Stomach smooth muscle (tissue), 2 donors: ENCODE results near the gene SPRED2.

ENCODE experiments used
- H3K27ac ChIP-seq: one replicate; pipeline ENCODE4 v1.7.0; 2013; ENCODE audit warnings: mild to moderate bottlenecking, low read length, inconsistent platforms
- H3K27me3 ChIP-seq, 2 donors: one replicate each; pipeline ENCODE4 v1.7.0; 2013; ENCODE audit warnings: low read length in 2 of 2; ENCODE audit not compliant: insufficient read depth in 2 of 2, control insufficient read depth in 1 of 2
- H3K36me3 ChIP-seq, 2 donors: one replicate each; pipeline ENCODE4 v1.7.0; 2013; ENCODE audit warnings: low read length in 2 of 2; ENCODE audit not compliant: control insufficient read depth in 2 of 2, insufficient read depth in 2 of 2
- H3K4me1 ChIP-seq: one replicate; pipeline ENCODE4 v1.7.0; 2013; ENCODE audit warnings: low read length; ENCODE audit not compliant: control insufficient read depth, insufficient read depth
- H3K4me3 ChIP-seq, 2 donors: one replicate each; pipeline ENCODE4 v1.7.0; 2013; ENCODE audit warnings: low read length in 2 of 2
- H3K9ac ChIP-seq, 2 donors: one replicate each; pipeline ENCODE4 v1.7.0; 2013; ENCODE audit warnings: low read length in 2 of 2, mild to moderate bottlenecking in 1 of 2
- H3K9me3 ChIP-seq, 2 donors: one replicate each; pipeline ENCODE4 v1.7.0; 2013; ENCODE audit warnings: low read length in 2 of 2; ENCODE audit not compliant: control insufficient read depth in 2 of 2
- donor health status: healthy.
- donor health status: Pancreatic carcinoma.

Gene SPRED2

DNA sequence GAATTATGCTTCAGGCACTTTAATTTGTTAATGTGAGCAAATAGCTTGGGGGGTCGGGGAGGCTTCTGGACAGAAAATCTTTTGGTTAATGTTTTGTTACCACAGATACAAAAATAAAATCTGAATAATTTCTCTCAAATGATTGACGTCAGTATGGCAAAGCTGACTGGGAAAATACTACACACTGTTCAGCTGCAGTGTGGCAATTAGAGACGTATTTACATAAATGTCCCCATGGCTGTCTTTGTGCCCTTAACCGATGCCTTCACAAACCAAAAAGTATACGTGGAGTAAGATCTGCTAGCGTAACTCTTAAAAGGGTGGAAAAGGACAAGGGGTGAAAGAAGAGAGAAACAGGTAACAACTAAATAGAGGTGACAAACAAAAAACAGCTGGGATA, 121.3 kb downstream of the SPRED2 start:
- no peak overlapping the region for H3K9ac ChIP-seq
- peaks cover 23 to 35% of the 10 kb centered on the region in 2 donors for H3K36me3 ChIP-seq
- no peak overlapping the region for H3K27ac ChIP-seq
- H3K9me3 ChIP-seq = no peaks in the 10 kb centered on the region
- no peak overlapping the region for H3K4me3 ChIP-seq
- peaks cover 5% of the 10 kb centered on the region for H3K4me1 ChIP-seq
- no peaks in the 10 kb centered on the region for H3K27me3 ChIP-seq

DNA sequence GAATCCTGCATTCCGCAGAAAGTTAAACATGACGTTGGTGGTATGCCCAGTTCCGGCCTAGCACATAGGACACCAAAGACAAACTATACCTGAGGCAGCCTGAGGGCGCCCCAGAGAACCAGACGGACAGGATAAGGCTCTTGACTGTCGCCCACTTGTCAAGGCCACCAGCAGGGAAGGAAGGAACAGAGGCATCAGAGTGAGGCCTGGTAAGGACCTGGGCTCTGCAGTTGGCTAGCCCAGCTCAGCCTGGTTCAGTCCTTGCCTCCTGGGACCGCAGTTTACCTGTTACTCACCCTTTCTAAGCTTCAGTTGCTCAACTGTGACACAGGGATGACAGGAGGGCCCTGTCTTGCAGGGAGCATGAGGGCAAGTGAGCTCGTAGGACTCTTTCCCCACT, 122.7 kb downstream of the SPRED2 start:
- no peak overlapping the region for H3K4me3 ChIP-seq
- H3K27ac ChIP-seq = peak overlapping the region; percentile 53
- H3K9ac ChIP-seq = no peak overlapping the region

DNA sequence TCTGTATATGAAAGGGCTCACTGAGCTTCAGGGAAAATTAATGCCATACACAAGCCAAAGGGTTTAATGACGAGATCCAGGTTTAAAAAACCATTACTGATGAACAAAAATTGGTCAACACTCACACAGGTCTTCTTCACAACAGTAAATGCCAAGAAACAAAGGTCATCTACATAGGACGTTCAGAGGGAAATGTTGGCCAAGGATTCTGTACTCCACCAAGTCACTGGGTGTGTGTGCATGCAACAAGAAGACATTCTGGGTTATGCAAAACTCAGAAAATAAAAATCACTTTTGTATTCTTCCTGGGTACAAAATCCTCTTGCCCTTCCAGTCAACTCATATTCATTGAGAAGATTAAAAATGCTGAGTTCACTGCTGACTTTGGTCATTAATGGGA, 126.5 kb downstream of the SPRED2 start:
- no peaks in the 10 kb centered on the region for H3K27me3 ChIP-seq
- peaks cover 0 to 5% of the 10 kb centered on the region in 2 donors for H3K36me3 ChIP-seq
- peaks cover 15% of the 10 kb centered on the region for H3K4me1 ChIP-seq
- H3K27ac ChIP-seq = no peak overlapping the region
- no peaks in the 10 kb centered on the region for H3K9me3 ChIP-seq
- H3K9ac ChIP-seq = no peak overlapping the region
- H3K4me3 ChIP-seq = no peak overlapping the region

More for the DNA sequence above, 122.7 kb downstream of the SPRED2 start:
- H3K9me3 ChIP-seq = no peaks in the 10 kb centered on the region
- peaks cover 16 to 29% of the 10 kb centered on the region in 2 donors for H3K36me3 ChIP-seq
- H3K27me3 ChIP-seq = no peaks in the 10 kb centered on the region
- peaks cover 5% of the 10 kb centered on the region for H3K4me1 ChIP-seq

DNA sequence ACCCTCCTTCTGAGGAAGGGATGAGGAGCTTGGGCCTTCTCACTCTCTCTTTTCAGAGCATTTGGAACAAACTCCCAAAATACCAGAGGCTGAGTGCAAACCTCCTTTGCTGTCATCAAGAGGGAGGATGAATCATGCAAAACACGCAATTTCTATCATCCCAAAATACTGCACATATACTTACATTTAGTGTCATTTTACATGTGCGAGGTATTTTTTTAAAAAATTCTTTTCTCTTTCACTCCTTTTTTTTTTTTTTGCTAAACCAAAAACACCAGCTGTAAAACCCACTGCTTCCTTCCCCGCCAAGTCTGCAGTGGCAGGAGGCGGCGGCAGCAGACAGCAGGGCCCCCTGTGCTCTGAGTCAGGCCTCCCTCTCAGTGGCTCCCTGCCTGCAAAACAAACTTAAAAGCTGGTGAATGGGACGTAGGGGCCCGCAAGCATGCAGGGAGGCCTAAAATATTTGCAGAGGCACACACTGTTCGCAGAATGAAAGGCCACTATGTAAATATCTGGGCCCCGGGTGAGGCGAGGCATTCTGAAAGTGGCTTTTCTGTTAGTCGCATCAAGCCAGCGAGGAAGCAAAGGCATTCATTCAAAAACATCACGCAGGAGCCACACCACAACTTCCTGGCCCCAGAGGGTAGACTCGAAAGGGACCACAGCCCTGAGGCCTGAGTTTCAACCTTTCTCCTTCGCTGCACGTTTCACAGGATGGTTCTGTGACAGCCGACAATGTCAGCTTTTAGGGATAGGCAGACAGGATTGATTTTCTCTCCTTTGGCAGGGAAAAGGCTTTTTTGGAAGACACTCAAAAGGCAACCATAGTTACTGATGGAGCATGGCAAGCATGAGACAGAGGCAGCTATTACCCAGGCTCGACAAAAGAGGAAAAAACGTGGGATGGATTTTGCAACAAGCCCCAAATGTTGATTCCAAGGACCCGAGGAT, 131.4 kb downstream of the SPRED2 start:
- Histone ChIP-seq H3K27me3 (no peaks in the 10 kb centered on the region), H3K9ac (peak overlapping the region; percentile 1 to 64), H3K36me3 (no peaks in the 10 kb centered on the region), H3K27ac (peak overlapping the region; percentile 58), H3K4me3 (peak overlapping the region; percentile 9 to 55), H3K4me1 (peaks cover 22% of the 10 kb centered on the region), H3K9me3 (no peaks in the 10 kb centered on the region)

DNA sequence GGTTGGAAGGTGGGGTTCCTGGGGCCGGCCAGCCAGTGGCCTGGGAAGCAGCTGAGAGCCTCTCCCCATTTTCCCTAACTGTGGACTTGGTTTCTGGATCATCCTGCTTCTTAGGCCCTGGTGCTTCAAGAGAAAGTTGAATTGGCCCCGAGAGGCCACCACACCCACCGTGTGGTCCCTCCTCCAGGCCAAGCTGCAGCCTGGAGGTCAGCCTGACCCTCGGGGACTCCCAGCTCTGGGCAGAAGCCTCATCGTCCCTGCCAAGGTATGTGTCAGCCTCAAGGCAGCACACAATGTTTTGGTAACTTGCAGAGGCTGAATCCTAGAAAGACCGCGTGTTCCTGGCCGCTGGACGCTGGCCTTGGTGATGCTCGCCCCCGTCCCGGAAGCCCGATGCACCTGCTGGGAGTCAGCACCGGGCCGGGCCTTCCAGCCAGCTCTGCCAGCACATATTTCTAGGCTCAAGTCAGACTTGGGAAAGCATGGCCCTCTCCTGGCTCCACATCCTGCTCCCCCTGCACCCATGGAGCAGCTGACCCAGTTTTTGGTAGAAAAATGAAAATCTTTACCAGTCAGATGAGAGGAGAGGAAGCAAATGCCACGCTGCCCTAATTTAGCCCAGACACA, 132.2 kb downstream of the SPRED2 start:
- Histone ChIP-seq H3K4me3 (peak overlapping the region in 1 of 2 donors; percentile 44), H3K9ac (peak overlapping the region in 1 of 2 donors; percentile 51), H3K27me3 (no peaks in the 10 kb centered on the region), H3K9me3 (no peaks in the 10 kb centered on the region), H3K27ac (peak overlapping the region; percentile 58), H3K4me1 (peaks cover 22% of the 10 kb centered on the region), H3K36me3 (no peaks in the 10 kb centered on the region)

DNA sequence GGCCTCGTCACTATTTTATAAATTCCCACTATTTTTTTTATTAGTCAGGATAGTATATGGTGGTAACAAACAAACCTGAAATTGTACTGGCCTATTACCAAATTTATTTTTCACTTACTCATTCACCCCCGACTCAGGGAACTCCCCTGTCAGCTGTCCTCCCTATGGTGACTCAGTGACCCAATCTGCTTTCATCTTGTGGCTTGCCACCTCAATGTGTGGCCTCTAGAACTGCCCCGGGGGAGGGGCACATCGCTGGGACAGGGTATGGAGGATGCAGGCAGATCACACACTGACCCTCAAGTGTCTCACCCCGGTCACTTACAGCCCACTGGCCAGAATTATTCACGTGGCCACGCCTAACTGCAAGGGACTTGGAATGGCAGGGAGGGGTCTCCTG, 133.2 kb downstream of the SPRED2 start:
- H3K27me3 ChIP-seq = no peaks in the 10 kb centered on the region
- H3K9ac ChIP-seq = no peak overlapping the region
- H3K36me3 ChIP-seq = no peaks in the 10 kb centered on the region
- H3K27ac ChIP-seq = no peak overlapping the region
- H3K4me1 ChIP-seq = peaks cover 22% of the 10 kb centered on the region
- no peak overlapping the region for H3K4me3 ChIP-seq
- no peaks in the 10 kb centered on the region for H3K9me3 ChIP-seq

DNA sequence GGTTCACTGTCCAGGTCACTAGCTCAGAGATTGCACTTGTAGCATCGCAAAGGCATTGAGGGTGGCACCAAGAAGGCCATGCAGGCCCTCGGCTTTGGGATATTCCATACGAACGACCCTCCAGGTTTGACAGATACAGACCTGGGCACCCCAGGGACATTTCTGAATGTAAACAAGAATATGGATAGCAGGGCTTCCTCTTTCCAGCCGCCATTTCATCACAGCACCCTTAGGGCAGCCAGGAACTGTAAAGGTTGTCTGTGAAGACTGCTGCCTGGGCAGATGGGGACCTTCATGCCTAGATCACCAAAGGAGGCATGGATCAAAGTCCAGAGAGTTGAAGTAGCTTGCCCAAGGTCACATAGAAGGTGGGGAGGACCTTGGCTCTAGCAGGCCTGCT, 134.3 kb downstream of the SPRED2 start:
- Histone ChIP-seq H3K9me3 (no peaks in the 10 kb centered on the region), H3K4me1 (peaks cover 22% of the 10 kb centered on the region), H3K27ac (no peak overlapping the region), H3K36me3 (no peaks in the 10 kb centered on the region), H3K27me3 (no peaks in the 10 kb centered on the region), H3K4me3 (no peak overlapping the region), H3K9ac (no peak overlapping the region)

DNA sequence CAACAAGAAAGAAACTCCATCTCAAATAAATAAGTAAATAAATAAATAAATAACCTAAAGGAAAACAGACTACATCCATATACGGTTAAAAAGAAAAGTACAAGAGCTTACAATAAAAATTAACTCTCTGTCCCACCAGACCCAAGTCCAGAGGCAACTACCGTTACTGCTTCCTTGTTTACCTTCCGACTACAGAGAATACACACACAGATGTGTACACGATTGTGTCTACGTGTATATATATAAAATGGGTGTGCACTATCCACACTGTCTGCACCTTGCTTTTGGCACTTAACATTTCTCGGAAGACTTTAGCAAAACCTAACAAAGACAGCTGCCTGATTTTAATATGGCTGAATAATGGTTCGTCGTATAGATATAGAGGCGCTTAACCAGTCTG, 134.9 kb downstream of the SPRED2 start:
- Histone ChIP-seq H3K9me3 (no peaks in the 10 kb centered on the region), H3K4me3 (no peak overlapping the region), H3K27me3 (no peaks in the 10 kb centered on the region), H3K4me1 (peaks cover 22% of the 10 kb centered on the region), H3K9ac (no peak overlapping the region), H3K36me3 (no peaks in the 10 kb centered on the region), H3K27ac (no peak overlapping the region)

DNA sequence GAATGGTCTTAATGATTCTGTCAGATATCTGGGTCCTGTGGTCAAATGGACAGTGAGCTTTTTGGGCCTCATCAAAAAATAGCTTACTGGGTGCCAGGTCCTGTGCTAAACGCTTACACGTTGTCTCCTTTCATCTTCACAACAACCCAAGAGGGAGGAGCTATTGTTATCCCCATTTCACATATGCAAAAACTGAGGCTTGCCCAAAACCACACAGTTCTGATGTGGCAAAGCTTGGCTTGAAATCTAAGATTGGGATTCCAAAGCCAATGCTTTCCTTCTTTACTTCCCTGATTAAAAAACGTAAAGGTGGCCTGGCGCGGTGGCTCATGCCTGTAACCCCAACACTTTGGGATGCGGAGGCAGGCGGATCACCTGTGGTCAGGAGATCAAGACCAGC, 135.4 kb downstream of the SPRED2 start:
- Histone ChIP-seq H3K36me3 (no peaks in the 10 kb centered on the region), H3K4me1 (peaks cover 22% of the 10 kb centered on the region), H3K9ac (no peak overlapping the region), H3K27ac (no peak overlapping the region), H3K27me3 (no peaks in the 10 kb centered on the region), H3K9me3 (no peaks in the 10 kb centered on the region), H3K4me3 (no peak overlapping the region)

DNA sequence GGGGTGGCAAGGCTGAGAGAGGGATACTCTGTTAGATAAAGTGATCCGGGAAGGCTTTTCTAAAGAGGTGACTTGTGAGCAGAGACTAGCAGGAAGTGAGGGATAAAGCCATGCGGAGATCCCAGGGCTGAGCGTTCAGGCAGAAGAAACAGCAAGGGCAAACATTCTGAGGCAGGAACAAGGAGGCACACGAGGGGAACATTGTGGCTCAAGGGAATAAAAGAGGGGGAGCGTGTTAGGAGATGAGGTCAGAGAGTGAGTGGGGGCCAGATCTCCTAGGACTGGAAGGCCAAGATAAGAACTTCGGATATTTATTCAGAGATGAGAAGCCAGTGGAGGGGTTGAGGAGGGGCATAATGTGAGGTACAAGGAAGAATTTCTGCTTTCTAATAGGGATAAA, 137.7 kb downstream of the SPRED2 start:
- Histone ChIP-seq H3K27ac (no peak overlapping the region), H3K4me1 (no peaks in the 10 kb centered on the region), H3K4me3 (no peak overlapping the region), H3K9me3 (no peaks in the 10 kb centered on the region), H3K36me3 (no peaks in the 10 kb centered on the region), H3K9ac (no peak overlapping the region), H3K27me3 (no peaks in the 10 kb centered on the region)

DNA sequence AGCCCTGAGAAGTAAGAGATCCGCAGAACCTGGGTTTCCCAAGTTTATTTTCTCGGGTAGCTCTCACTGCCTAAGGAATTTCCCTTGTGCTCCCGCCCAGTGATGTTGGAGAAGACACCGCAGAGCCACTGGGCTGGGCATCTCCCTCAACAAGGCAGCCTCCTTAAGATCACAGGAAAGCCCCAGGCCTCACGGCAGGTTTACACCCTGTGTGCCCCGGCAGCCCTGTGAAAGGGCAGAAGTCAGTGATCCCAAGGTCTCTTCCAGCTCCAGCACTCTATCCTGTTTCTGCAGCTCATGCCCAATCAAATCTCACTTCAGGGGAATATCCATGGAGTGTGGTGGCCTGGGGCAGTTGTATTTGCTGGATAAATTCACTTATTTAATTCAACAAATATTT, 138.3 kb downstream of the SPRED2 start:
- no peaks in the 10 kb centered on the region for H3K36me3 ChIP-seq
- no peak overlapping the region for H3K4me3 ChIP-seq
- no peak overlapping the region for H3K27ac ChIP-seq
- no peaks in the 10 kb centered on the region for H3K27me3 ChIP-seq
- H3K9ac ChIP-seq = no peak overlapping the region
- no peaks in the 10 kb centered on the region for H3K4me1 ChIP-seq
- H3K9me3 ChIP-seq = no peaks in the 10 kb centered on the region
